ENCODE results near the gene DNAH9.

DNAH9 gene

GRCh38 chr17:11671126-11671525 lies 72.9 kb downstream of the DNAH9 start:
- no peak for DNase-seq (ENCODE audit: low read depth in 2 of 2)

- DNase-seq (ENCODE audit: low read depth in 2 of 2): no peak
Observed at GRCh38 chr17:11682646-11683045, 84.4 kb downstream of the DNAH9 start.

GRCh38 chr17:11690681-11691080 lies 92.4 kb downstream of the DNAH9 start:
- DNase-seq (ENCODE audit: low read depth in 2 of 2): no peak

GRCh38 chr17:11692688-11693087 lies 94.4 kb downstream of the DNAH9 start:
- DNase-seq (ENCODE audit: low read depth in 2 of 2): no peak

- DNase-seq (ENCODE audit: low read depth in 2 of 2): no peak
Observed at GRCh38 chr17:11693284-11693683, 95.0 kb downstream of the DNAH9 start.

- no peak for DNase-seq (ENCODE audit: low read depth in 2 of 2)
Observed at GRCh38 chr17:11700668-11701067, 102.4 kb downstream of the DNAH9 start.

DNA sequence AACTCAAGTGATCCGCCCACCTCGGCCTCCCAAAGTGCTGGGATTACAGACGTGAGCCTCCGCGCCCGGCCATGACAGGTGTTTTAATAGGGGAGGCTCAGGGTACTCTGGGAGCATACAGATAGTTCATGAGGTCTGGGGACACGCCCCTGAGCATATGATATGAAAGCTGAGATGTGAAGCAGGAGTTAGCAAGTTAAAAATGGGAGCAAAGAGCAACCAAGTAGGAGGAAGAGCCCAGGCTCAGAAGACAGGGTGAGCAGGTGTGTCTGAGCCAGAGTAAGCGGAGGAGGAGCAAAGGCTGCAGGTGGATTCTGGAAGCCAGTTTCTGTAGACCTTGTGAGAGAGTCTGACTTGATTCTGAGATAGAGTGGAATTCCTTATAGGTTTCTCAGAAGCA lies 103.6 kb downstream of the DNAH9 start:
- no peak for DNase-seq (ENCODE audit: low read depth in 2 of 2)

GRCh38 chr17:11704041-11704440 lies 105.8 kb downstream of the DNAH9 start:
- no peak for DNase-seq (ENCODE audit: low read depth in 2 of 2)

GRCh38 chr17:11705111-11705510 lies 106.8 kb downstream of the DNAH9 start:
- DNase-seq (ENCODE audit: low read depth in 2 of 2): no peak

GRCh38 chr17:11707586-11707985 lies 109.3 kb downstream of the DNAH9 start:
- DNase-seq (ENCODE audit: low read depth in 2 of 2): no peak

DNA sequence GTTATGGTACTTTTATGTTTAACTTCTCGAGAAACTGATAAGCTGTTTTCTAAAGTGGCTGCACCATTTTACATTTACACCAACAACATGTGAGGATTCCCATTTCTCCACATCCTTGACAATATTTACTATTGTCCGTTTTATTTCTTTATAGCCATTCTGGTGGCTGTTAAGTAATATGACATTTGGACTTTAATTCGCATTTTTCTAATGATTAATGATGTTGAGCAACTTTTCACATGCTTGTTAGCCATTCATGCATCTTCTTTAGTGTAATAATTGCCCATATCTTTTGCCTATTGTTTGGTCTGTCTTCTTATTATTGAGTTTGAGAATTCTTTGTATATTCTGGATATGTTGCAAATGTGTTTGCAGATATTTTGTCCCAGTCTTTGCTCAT lies 114.2 kb downstream of the DNAH9 start:
- no peak for DNase-seq (ENCODE audit: low read depth in 2 of 2)

DNA sequence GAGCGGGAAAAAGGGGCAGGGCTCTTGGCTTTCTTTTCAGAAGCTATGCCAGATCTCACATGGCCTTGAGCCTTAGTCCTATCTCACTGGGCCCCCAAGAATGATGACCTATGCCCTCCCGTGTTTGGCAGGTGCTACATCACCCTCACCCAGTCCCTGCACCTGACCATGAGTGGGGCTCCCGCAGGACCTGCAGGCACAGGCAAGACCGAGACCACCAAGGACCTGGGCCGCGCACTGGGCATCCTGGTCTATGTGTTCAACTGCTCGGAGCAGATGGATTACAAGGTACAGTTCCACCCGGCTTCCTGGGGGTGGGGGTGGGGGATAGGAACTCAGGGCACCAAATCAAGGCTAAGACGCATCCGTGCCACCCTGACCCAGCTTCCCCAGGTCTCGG lies 120.9 kb downstream of the DNAH9 start:
- no peak for DNase-seq (ENCODE audit: low read depth in 2 of 2)

DNA sequence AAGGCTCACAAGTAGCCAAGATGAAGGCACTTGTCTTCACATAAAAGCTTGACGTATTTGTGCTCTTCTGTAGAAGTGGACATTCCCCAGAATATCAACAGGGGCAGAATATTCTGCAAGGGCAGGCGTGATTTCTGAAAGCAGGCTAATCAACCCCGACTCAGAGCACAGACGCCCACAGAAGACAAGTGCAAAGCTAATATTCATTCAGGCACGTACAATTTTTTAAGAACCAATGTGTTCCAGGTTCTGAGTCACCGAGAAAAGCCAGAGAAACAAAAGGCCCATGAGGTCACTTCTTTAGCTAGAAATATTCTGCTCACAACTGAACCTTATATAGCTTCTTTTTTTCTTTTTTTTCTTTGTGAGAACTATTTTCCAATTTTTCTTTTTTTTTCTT lies 121.6 kb downstream of the DNAH9 start:
- DNase-seq (ENCODE audit: low read depth in 2 of 2): no peak

DNA sequence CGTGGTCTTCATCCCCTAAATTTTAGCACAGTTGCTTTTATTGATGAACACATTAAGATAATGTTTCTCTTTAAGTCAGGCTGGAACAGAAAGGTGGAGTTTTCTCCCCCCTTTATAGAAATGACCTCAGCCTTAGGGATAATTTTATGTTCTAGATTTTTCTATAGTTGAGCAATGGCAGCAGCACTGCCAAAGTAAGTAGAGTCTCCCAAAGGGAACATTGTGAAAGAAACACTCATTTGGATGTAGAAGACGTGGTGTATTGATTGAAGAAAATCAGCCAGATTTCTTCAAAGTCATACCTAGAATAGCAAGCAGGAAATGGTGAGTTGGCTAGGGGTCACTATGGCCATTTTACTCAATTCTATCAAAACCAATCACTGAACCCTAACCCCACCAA lies 122.5 kb downstream of the DNAH9 start:
- no peak for DNase-seq (ENCODE audit: low read depth in 2 of 2)

DNA sequence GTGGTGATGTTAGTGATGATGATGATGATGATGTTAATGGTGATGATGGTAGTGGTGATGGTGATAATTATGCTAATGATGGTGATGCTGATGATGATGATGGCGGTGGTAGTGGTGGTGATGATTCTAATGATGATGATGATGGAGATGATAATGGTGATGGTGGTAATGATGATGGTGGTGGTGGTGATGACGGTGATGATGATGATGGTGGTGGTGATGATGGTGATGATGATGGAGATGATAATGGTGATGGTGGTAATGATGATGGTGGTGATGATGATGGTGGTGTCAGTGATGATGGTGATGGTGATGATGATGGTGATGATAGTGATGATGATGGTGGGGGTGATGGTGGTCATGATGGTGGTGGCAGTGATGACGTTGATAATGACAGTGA lies 132.5 kb downstream of the DNAH9 start:
- no peak for DNase-seq (ENCODE audit: low read depth in 2 of 2)

DNA sequence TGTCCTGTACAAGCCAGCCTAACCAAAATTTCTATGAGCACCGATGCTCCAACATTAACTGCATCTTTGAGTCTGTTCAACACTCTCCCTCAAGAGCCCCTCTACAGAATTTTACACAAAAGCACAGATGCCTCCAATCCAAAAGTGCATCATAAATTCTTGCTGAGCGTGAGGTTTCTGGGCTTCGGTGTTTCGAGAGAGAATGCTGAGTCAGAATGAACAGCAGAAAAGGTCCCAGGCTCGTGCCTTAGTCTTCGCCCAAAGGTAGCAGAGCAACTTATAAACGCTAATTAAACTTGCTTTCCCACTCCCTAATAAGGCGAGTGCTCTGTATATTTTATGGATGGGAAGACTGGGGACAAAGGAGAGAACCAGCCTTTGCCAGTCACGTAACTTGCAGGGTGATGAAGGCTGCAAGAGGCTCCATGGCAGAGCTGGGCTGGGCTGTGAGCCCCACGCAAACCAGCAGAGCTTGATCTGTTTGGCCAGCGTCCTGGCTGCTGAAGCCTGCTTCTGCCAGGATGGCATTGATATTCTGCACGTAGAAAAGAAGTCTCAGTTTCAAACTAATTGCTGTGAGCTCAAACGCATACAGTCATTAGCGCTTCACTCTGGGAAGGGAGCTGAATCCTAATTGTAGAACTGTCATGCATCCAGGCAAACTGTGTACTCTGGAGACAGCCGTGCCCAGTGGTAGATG lies 138.5 kb downstream of the DNAH9 start:
- DNase-seq (ENCODE audit: low read depth in 2 of 2): no peak

DNA sequence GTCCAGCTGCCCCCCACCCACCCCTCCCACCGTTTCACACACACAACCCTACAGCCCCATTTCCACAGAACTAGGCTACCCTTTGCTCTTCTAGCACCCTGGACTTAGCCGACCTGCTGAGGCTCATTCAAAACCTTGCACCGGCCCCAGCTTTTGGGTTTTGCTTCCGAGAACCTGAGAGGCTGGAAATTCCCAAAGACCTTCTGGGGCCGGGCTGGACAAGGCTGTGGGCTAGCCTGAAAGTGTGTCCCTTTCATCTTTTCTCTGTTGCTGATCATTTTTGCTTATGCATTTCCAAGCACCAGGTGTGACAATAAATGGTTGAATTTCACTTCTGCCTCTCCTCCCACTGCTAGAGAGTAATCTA lies 139.0 kb downstream of the DNAH9 start:
- DNase-seq (ENCODE audit: low read depth in 2 of 2): no peak

- no peak for DNase-seq (ENCODE audit: low read depth in 2 of 2)
Observed at GRCh38 chr17:11738151-11738550, 139.9 kb downstream of the DNAH9 start.

DNA sequence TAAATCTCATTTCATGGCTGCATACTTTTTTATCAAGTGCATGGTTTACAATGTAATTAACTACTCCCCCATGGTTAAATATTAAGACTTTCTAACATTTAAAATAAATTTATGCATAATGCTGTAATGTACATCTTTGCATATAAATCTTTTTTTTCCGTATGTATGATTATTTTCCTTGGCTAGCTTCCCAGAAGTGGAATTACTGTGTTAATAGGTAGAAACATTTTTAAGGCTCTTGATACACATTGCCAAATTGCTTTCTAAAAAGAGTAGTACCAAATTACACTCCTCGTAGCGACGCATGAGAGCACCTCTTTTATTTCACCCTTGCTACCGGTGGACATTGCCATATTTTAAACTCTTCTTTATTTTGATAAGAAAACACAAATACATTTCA lies 141.1 kb downstream of the DNAH9 start:
- no peak for DNase-seq (ENCODE audit: low read depth in 2 of 2)

- DNase-seq (ENCODE audit: low read depth in 2 of 2): no peak
Observed at GRCh38 chr17:11739848-11740247, 141.6 kb downstream of the DNAH9 start.

- DNase-seq (ENCODE audit: low read depth in 2 of 2): no peak
Observed at GRCh38 chr17:11742886-11743285, 144.6 kb downstream of the DNAH9 start.

DNA sequence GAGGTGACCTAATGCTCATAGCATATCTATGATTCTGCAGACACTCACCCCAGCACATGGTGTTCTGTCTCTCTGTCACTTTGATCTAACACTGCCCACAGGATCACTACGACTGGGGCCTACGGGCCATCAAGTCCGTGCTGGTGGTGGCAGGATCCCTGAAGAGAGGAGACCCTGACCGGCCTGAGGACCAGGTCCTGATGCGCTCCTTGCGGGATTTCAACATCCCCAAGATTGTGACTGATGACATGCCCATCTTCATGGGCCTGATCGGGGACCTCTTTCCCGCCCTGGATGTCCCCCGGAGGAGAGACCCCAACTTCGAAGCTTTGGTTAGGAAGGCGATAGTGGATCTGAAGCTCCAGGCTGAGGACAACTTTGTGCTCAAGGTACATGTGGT lies 146.4 kb downstream of the DNAH9 start:
- DNase-seq (ENCODE audit: low read depth in 2 of 2): no peak

DNA sequence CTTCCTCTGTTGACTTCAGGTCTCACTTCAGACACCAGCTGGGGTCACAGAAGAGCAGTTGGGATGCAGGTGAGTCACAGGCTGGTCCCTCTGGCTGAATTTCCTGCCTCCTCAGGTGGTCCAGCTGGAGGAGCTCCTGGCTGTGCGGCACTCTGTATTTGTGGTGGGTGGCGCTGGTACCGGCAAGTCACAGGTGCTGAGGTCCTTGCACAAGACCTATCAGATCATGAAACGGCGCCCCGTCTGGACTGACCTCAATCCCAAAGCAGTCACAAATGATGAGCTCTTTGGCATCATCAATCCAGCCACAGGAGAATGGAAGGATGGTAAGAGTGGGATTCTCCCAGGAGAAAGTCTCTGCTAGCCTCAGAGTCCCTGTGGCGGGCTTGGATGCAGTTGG lies 149.2 kb downstream of the DNAH9 start:
- DNase-seq (ENCODE audit: low read depth in 2 of 2): no peak

GRCh38 chr17:11757815-11758214 lies 159.5 kb downstream of the DNAH9 start:
- DNase-seq (ENCODE audit: low read depth in 2 of 2): no peak

Measured in stimulated activated CD8-positive, alpha-beta memory T cell treated with anti-CD3 and anti-CD28 coated beads, Interleukin-7, amount 100 ng/mL, for 1 hour (primary cell).